ENCODE results near the gene DPH3. TPM values are rescaled to one million over a fixed set of nuclear protein-coding genes. Genes with fewer than 3 reads are reported as not detected.

Gene DPH3
- total RNA-seq, 3 donors from 2014 or later = 20.0 to 26.4 (median 21.0) TPM

GRCh38 chr3:16298891-16299290, 34.1 kb upstream of the DPH3 start:
- no peak overlapping the region for H3K4me3 ChIP-seq
- H3K9me3 ChIP-seq = no peaks in the 10 kb centered on the region
- ATAC-seq (no peak), DNase-seq (no peak)
- intact Hi-C loops (cut with DNase I, micrococcal nuclease) = loop anchor here in 1 of 2 donors (10.0 kb wide), 1 partner anchor 256 kb away; no protein-coding TSS in a partner anchor
- no peaks in the 10 kb centered on the region for H3K36me3 ChIP-seq (ENCODE audit: low read depth)
- TF ChIP-seq, protein P1, sequence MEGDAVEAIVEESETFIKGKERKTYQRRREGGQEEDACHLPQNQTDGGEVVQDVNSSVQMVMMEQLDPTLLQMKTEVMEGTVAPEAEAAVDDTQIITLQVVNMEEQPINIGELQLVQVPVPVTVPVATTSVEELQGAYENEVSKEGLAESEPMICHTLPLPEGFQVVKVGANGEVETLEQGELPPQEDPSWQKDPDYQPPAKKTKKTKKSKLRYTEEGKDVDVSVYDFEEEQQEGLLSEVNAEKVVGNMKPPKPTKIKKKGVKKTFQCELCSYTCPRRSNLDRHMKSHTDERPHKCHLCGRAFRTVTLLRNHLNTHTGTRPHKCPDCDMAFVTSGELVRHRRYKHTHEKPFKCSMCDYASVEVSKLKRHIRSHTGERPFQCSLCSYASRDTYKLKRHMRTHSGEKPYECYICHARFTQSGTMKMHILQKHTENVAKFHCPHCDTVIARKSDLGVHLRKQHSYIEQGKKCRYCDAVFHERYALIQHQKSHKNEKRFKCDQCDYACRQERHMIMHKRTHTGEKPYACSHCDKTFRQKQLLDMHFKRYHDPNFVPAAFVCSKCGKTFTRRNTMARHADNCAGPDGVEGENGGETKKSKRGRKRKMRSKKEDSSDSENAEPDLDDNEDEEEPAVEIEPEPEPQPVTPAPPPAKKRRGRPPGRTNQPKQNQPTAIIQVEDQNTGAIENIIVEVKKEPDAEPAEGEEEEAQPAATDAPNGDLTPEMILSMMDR (IDR thresholded peaks at IDR 0.05) = no peak
- peaks cover under 1% of the 10 kb centered on the region for H3K4me1 ChIP-seq (ENCODE audit: low read depth)

DNA sequence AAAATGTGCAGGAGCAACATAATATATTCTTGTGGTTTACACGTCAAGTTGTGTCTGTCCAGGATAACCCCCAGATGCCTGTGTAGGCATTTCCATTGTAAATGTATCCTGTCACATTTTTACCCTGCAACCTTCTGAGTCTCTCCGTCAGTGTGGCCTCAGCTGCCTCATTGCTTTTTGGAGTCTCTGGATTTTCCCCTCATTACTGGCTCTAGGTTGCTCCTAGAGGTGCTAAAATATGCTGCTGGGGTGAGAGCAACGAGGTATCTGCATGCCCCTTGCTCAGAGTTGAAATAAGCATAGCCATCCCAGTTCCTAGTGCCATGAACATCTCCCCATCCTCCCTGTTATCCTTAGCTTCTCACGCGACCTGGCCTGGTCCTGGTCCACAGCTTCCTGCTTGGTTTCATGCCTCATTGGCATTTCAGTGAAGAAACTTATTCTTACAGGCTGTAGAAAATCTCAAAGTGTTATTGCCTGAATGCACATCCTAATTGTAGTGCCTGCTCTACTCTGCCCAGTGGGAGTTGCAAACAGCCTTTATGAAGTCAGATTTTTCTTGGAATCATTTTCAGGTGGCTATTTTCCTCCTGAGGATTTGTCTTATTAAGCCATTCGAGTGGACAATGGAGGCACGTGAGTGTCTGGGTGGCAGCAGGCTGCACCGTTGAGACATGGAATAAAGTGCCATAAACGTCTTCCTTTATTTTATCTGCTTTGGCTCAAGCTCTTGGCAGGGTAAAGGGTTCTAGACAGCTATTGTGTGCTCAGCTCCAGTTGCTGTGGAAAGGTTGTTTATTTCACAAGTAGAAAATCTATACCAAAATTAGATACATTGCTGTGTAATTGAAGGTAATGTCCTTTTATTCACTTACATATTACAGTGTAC, 33.5 kb upstream of the DPH3 start:
- no peak overlapping the region for H3K4me3 ChIP-seq
- no peaks in the 10 kb centered on the region for H3K4me1 ChIP-seq (ENCODE audit: low read depth)
- TF ChIP-seq, protein P1 (IDR thresholded peaks at IDR 0.05) = no peak
- no peaks in the 10 kb centered on the region for H3K36me3 ChIP-seq (ENCODE audit: low read depth)
- ATAC-seq = no peak
- no peak for DNase-seq
- no peaks in the 10 kb centered on the region for H3K9me3 ChIP-seq
- intact Hi-C loops (cut with DNase I, micrococcal nuclease) = loop anchor here in 1 of 2 donors (10.0 kb wide), 1 partner anchor 257 kb away; no protein-coding TSS in a partner anchor

GRCh38 chr3:16295298-16295890, 30.7 kb upstream of the DPH3 start:
- TF ChIP-seq, protein P1 (IDR thresholded peaks at IDR 0.05) = no peak
- Histone ChIP-seq H3K4me3 (no peak overlapping the region), H3K4me1 (ENCODE audit: low read depth) (no peaks in the 10 kb centered on the region), H3K36me3 (ENCODE audit: low read depth) (no peaks in the 10 kb centered on the region), H3K9me3 (no peaks in the 10 kb centered on the region)
- intact Hi-C loops (cut with DNase I, micrococcal nuclease) = loop anchor here in 1 of 2 donors (10.0 kb wide), 1 partner anchor 259 kb away; no protein-coding TSS in a partner anchor
- ATAC-seq (no peak), DNase-seq (no peak)

- TF ChIP-seq, protein P1 (IDR thresholded peaks at IDR 0.05) = no peak
- no peak for ATAC-seq
- Histone ChIP-seq H3K36me3 (ENCODE audit: low read depth) (no peaks in the 10 kb centered on the region), H3K4me1 (ENCODE audit: low read depth) (no peaks in the 10 kb centered on the region), H3K9me3 (no peaks in the 10 kb centered on the region), H3K4me3 (no peak overlapping the region)
- no peak for DNase-seq
- intact Hi-C loops (cut with DNase I, micrococcal nuclease) = loop anchor here in 1 of 2 donors (10.0 kb wide), 1 partner anchor 260 kb away; no protein-coding TSS in a partner anchor
Observed at GRCh38 chr3:16294844-16295243, 30.1 kb upstream of the DPH3 start.

GRCh38 chr3:16290827-16291196, 26.1 kb upstream of the DPH3 start:
- no peaks in the 10 kb centered on the region for H3K36me3 ChIP-seq (ENCODE audit: low read depth)
- intact Hi-C loops (cut with DNase I, micrococcal nuclease) = loop anchor here in 1 of 2 donors (10.0 kb wide), 1 partner anchor 264 kb away; no protein-coding TSS in a partner anchor
- ATAC-seq (no peak), DNase-seq (no peak)
- no peaks in the 10 kb centered on the region for H3K9me3 ChIP-seq
- H3K4me3 ChIP-seq = no peak overlapping the region
- H3K4me1 ChIP-seq (ENCODE audit: low read depth) = no peaks in the 10 kb centered on the region
- TF ChIP-seq, protein P1 (IDR thresholded peaks at IDR 0.05) = no peak
